GM19099 (cell line): ENCODE measurements around the gene IL10RB.

Experiments used
- POLR2A ChIP-seq: IDR thresholded peaks from 3 replicates; pipeline ENCODE4 v1.6.1; 2011; ENCODE audit warnings: low read depth; ENCODE audit not compliant: insufficient read length; ENCODE audit errors: extremely low read depth

The IL10RB gene

DNA sequence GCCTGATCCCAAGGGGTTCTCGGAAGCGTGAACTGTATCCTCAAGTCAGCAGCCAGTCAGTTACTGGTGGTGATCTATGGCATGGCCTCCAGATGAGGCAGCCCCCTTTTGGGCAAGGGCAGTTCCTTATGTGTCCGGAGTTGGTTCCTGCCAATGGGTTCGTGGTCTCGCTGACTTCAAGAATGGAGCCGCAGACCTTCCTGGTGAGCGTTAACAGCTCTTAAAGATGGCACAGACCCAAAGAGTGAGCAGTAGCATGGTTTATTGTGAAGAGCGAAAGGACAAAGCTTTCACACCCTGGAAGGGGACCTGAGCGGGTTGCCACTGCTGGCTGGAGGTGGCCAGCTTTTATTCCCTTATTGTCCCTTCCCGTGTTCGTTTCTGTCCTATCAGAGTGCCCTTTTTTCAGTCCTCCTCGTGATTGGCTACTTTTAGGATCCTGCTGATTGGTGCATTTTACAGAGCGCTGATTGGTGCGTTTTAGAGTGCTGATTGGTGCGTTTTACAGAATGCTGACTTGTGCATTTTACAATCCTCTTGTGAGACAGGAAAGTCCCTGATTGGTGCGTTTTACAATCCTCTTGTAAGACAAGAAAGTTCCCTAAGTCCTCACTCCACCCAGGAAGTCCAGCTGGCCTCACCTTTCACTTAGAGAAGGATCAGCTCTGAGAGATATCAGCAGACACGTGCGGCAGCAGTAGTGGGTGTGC, 8.9 kb upstream of the IL10RB start:
- no peak for TF ChIP-seq POLR2A

DNA sequence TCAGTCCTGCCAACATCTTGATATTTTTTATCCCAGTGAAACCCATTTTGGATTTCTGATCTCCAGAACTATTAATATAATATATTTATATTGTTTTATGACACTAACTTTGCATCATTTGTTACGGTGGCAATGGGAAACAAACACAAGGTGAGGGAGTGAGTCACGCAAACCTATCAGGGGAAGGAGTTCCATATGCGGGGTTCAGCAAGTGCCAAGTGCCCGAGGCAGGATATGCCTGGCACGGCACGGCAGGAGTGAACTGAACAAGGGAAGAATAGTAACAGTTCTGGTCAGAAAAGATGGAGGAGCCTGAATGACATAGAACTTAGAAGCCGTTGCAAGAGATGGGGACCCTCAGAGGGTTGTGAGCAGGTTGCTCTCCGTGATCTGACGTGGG, 7.7 kb upstream of the IL10RB start:
- TF ChIP-seq POLR2A: no peak

DNA sequence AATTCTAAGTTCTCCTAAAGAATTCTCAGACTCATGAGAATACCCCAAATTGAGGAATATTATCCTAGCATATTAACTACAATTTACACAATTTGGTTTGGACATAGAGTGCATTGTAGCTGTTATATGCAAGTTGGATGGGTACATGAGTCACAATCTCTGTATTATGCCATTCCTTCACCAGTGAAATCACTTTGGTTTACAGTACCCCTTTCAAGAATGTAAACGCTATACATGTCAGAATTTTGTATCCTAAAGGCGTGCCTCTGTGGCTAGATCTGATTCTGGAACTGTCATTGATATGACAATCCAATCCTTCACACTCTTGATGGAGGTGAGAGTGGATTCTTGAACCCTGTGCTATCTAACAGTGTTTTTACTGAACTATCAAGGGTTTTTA, 6.7 kb upstream of the IL10RB start:
- TF ChIP-seq POLR2A: no peak

DNA sequence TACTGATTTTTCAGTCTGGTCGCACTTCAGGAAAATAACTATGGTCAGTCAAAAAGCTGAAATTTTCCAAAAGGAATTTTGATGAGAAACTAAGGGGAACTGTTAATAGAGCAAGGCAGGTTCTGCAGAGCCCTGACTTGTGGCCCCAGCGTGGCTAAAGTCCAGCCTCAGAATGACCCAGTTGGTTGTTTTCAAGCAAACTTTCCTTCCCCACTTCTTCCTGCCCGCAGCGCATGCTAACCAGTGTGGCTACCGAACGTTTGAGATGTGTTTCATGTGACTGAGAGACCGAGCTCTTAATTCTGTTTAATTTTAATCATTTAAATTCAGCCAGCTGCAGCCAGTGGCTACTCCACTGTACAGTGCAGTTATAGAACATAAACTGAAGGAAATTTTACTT, 6.2 kb upstream of the IL10RB start:
- no peak for TF ChIP-seq POLR2A

DNA sequence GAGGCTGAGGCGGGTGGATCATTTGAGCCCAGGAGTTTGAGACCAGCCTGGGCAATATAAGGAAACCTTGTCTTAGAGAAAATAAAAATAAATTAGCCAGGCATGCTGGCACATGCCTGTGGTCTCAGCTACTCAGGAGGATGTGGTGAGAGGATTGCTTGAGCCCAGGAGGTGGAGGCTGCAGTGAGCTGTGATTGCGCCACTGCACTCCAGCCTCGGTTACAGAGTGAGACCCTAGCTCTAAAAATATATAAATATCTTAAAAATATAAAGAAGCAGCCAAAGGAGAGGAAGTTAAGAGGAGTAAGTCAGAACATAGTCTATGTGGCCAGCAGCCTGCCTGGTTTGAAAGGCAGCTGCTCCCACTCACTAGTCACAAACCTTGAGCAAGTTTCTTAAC, 4.5 kb upstream of the IL10RB start:
- TF ChIP-seq POLR2A: no peak

DNA sequence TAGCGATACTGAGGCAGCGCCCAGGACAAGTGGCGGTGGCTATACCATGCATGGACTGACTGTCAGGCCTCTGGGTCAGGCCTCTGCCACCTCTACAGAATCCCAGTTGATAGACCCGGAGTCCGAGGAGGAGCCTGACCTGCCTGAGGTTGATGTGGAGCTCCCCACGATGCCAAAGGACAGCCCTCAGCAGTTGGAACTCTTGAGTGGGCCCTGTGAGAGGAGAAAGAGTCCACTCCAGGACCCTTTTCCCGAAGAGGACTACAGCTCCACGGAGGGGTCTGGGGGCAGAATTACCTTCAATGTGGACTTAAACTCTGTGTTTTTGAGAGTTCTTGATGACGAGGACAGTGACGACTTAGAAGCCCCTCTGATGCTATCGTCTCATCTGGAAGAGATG, 3.2 kb upstream of the IL10RB start:
- TF ChIP-seq POLR2A: no peak

DNA sequence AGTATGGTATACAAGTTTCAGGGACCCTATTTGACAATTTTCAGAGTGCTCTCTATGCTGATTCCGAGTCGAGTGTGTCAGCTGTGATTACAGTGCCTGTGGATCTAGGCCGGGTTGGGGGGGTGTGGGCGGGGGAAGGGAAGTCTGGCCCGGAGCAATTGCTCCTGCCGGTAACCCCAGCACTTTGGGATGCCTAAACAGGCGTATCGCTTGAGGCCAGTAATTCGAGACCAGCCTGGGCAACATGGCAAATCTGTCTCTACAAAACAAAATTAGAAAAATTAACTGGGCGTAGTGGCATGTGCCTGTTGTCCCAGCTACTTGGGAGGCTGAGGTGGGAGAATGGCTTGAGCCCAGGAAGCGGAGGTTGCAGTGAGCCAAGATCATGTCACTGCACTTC, 1.6 kb upstream of the IL10RB start:
- no peak for TF ChIP-seq POLR2A

DNA sequence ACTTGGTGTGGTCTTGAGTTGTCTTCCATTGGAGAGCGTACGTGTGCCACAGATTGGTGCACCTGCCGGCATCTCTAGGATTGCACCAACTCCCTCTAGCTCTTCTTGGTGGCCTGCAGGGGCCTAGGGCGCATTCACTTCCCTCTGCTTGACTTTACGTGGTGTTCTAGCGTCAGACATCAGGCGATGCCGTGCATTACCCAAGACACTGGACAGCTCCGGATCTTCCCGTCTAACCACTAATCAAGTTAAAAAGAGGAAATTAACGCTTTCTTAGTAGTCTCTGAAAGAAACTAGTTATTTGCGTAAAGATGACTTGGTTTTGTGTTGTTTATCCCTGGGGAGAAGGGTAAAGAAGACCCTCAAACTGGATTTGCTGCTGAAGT, 510 bp upstream of the IL10RB start:
- TF ChIP-seq POLR2A: no peak

DNA sequence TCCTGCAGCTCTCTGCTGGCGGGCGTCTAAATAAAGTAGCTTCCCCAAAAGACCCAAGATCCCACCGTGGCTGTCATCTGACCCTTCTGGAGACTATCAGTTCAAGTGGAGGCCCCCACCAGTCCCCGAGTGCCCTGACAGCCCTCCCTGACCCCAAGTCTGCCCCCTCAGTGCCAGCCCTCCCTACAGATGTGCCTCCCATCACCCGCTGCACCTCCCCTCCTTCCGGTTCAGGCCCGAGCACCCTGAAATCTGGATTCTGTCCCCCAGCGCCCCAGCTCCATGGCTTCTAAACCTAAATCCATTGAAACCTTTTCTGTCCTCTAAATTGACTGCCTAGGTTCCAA, 595 bp downstream of the IL10RB start:
- no peak for TF ChIP-seq POLR2A

DNA sequence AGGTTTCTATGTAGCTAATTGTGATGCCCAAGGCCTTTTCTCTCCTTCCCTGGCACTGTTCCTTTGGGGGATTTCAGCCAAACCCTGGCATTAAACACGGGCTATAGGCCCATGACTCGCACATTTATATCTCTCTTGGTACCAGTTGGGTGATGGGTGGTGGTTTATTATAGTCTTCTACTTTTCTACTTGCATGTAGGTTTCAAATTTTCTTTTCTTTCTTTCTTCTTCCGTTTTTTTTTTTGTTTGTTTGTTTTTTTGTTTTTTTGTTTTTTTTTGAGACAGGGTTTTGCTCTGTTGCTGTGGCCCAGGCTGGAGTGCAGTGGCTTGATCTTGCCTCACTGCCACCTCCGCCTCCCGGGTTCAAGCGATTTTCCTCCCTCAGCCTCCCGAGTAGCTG, 1.1 kb downstream of the IL10RB start:
- no peak for TF ChIP-seq POLR2A

DNA sequence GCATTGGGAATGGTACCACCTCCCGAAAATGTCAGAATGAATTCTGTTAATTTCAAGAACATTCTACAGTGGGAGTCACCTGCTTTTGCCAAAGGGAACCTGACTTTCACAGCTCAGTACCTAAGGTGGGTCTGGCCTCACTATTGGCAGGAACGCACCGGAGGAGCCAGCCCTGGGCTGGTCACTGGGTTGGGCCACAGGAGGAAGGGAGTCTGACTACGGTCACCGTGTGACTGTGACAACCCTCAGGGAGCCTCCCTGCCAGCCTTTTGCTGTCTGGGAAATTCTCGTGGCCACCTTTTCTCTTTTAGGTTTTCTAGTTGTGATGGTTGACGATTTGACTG, 2.2 kb downstream of the IL10RB start:
- no peak for TF ChIP-seq POLR2A

DNA sequence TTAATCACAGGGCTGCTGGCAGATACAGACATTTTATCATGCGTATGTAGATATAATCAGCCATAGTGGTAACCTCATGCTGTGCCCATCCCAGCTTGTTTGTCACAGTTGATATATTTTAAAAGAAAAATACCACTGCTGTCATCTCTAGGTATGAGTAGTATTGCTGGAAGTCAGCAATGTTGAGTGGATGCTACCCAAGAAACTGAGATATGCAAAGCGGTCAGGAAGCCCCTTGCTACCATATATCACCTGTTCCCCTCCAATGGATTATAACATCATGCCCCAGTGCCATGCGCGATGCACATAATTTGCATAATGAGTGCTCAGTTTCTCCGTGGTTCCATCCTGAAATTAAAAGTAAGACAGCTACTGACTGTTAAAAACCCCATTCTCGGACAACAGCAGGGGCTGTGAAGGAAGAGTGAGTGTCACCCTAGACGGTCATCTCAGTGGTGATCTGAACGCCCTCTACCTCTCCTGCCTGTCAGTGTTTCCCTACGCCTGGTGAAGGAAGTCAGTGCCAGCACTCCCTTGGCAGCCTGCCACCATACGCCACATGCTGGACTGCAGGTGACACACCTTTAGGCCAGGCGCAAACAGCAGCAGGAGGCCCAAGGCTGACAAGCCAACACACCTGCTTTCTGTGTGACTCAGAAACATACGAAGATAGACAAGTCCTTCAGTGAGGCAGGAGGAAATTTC, 2.7 kb downstream of the IL10RB start:
- TF ChIP-seq POLR2A: peak; percentile 33

DNA sequence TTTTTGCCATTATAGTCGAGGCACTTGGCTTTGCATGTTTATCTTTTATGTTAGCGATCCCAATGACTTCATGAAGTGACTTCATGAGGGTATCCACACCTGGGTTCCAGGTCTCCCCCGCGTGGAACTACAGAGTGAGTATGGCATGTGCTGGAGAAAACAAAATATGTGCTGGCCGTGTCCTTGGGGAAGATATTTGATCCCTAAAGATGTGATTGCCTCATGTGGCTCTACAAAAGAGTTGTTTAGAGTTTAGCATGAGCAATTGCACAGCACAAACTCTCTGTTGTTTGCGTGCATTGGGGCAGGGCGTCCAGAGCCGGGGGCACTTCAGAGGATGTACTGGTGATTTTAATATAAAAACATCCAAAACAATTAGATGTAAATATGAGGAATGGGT, 4.8 kb downstream of the IL10RB start:
- TF ChIP-seq POLR2A: no peak

DNA sequence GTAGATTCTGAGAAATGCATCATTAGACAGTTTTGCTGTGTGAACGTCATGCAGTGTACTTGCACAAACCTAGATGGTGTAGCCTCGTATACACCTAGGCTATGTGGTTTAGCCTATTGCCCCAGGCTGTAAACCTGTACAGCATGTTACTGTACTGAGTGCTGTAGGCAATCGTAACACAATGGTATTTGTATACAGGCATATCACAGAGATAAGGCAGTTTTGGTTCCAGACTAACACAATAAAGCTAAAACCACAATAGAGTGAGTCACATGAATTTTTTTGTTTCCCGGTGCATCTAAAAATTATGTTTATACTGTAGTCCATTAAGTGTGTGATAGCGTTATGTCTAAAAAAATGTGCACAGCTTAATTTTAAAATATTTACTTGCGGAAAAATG, 6.9 kb downstream of the IL10RB start:
- TF ChIP-seq POLR2A: no peak

DNA sequence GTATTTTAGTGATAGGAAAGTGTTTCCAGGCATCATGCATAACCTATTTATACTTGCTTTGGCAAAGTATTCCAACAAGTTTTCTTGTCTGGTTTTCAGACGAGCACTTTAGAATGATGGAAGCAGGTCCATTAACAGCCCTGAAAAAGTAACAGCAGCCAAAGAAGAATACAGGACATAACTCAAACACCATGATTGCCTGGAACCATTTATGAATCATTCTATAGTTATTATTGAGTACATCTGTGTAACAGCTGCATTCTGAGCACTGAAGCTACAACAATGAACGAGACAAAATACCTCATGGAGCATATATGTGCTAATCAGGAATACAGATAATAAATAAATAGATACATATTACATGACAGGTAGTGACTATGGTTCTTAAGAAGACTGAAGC, 12.6 kb downstream of the IL10RB start:
- no peak for TF ChIP-seq POLR2A

DNA sequence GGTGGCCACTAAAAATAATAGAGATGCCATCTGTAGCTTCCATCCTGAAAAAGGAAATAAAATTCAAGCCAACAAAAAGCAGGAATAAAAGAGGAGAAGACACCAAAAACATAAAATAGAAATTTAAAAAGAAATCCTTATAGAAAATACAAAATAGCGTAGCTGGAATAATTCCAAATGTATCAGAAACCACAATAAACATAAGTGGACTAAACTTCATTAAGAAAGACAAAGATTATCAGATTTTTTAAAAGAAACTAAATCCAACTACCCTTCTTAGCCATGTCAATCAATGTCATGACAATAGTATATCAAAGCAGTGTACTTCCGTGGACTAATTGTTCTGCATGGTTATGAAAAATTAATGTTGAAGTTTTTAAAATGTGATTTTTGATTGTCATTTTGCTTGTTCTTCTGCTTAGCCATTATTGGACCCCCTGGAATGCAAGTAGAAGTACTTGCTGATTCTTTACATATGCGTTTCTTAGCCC, 13.2 kb downstream of the IL10RB start:
- TF ChIP-seq POLR2A: no peak

DNA sequence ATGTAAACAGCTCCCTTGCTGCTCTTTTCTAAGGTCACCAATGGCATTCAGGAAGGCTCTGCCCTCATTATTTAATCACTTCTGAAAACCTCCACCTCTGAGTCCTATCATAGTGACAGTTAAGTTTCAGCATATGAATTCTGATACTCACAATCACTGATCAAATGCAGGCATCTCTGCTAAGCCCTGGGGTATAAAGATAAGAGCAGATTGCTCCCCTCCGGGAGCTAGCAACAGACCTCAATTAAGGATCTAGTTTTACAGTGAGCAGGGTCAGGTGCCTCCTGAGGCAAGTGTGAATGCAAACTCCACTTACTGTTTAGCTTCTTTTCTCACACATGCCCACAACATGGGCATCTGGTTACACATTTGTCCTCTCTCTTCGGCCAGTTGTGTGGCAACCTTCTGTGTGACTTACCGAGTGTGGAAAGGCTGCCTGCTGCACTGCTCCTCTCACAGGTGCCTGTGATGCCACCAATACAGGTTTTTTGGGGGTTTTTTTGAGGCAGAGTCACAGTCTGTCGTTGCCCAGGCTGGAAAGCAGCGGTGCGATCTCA, 15.0 kb downstream of the IL10RB start:
- TF ChIP-seq POLR2A: no peak

DNA sequence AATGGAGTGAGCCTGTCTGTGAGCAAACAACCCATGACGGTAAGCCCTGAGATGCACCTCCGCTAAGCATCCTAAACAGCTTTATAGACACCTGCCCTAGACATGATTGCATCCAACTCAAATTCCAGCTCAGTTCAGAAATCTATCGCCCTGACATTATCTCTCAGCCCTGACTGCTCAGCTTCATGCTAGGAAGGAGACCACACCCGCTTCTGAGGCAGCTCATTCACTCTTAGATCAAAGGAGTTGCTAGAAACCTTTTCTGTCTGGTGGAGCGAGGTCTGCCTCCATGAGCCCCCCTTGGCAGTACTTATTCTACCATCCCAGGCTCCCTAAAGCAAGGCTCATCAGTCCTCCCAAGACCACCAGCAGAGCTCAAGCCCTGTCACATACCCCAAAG, 17.0 kb downstream of the IL10RB start:
- TF ChIP-seq POLR2A: no peak

DNA sequence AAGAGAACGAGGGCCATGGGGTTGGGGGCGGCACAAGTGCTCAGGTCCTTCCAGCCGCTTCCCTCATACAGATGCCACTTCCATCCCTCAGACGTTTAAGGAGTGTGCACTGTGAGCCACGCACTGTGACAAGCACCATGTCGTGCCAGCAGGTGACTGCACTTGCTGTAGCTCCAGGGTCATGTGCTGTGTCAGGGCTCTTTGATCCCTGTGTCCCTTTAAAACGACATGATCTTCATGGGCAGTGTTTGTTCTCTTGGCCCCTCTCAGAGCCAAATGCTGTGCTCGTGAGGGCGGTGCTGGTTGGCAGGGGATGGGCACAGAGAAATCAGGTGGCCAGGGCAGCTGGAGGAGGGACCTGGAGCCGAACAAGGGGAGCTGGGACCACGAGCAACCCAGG, 19.9 kb downstream of the IL10RB start:
- no peak for TF ChIP-seq POLR2A
